HG03196 (cell line): ENCODE results near the gene RABEP1.

Experiments used
- ATAC-seq: cut with Tn5 transposase; IDR thresholded peaks from one replicate; pipeline ENCODE4 v1.9.1; 2021; ENCODE audit not compliant: unreplicated experiment

The RABEP1 gene

GRCh38 chr17:5361426-5361825 lies 79.3 kb downstream of the RABEP1 start:
- no peak for ATAC-seq

GRCh38 chr17:5362162-5362811 lies 80.2 kb downstream of the RABEP1 start:
- no peak for ATAC-seq

- ATAC-seq: no peak
These were observed 82.1 kb downstream of the RABEP1 start for GRCh38 chr17:5364156-5364555.

- no peak for ATAC-seq
These were observed 82.6 kb downstream of the RABEP1 start for GRCh38 chr17:5364696-5365095.

DNA sequence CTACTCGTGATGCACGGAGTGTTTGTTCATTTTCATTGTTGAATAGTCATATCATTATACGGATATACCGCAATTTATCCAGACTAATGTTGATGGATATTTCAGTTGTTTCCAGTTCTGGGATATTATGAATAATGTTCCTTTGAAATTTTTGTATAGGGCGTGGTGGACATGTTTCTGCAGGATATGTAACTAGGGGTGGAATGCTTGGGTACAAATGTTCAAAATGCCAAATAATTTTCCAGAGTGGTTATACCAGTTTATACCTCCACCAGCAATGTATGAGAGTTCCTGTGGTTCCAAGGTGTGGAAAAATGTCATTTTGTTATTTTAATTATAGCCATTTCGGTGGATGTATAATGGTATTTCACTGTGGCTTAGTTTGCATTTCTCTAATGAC lies 83.7 kb downstream of the RABEP1 start:
- ATAC-seq: no peak

DNA sequence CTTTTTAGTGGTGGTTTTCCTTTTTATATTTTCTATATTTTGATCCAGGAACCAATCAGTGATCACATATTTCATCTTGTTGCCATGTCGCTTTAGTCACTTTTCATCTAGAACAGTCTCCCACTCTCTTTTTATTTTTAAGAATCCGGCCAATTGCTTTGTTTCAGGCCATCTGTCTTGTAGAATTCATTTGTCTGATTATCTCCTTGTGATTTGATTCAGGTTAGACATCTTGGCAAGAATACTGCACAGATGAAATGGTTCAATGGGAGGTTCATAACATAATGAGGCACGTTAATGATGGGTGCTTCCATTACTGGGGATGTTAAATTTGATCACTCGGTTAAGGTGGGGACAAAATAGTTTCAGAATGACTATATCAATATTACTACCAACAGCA lies 88.3 kb downstream of the RABEP1 start:
- no peak for ATAC-seq

- ATAC-seq: no peak
These were observed 91.0 kb downstream of the RABEP1 start for GRCh38 chr17:5373112-5373511.

- ATAC-seq: no peak
These were observed 96.6 kb downstream of the RABEP1 start for GRCh38 chr17:5378566-5379207.

GRCh38 chr17:5379351-5380107 lies 97.4 kb downstream of the RABEP1 start:
- ATAC-seq: no peak

DNA sequence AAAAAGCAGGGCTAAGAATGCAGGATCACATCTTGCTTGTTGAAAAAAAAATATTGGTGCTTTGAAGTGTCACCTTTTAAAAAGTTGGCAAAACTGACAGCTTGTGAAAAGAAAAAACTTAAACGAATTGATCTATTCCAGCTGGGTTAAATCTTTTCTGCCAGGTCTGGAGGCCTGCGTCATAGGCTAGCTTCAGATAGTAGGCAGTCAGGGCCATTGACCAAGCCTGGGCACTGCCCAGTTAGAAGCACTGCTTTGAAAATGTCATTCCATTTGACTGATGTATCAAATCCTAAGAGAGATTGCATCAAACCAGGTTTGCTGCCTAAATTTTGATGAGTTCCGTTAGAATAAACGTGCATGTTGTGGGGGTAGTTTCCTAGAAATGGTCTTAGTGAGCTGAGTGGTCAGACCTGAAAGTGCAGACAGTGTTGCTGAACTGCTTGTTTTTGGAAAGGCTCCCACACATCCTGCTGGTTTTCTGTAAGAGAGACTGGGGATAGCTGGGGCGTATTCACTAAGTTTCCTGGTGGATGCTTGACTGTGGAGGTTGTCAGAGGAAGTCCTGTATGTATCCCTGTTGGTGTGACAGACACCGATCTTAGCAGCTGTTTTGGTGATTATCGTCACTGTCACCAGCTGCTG lies 98.5 kb downstream of the RABEP1 start:
- no peak for ATAC-seq

DNA sequence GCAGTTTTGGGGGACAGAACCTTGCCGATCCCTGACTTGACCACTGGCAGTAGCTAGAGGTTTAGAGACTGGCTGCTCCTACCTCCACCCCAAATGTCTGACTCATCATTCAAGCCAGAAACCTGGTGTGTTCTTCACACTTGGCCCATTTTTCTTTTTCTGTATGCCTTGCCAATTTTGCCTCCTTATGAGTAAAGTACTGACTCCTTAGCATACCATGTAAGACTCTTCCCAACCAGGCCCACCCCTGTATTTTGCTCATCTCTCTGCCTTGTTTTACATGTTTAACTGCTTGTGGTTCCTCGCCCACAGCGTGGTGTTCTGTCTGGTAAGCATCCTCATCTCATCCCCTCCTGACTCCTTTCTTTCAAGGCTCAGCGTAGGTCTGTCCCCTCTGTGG lies 99.5 kb downstream of the RABEP1 start:
- ATAC-seq: no peak

GRCh38 chr17:5391678-5392077 lies 109.6 kb downstream of the RABEP1 start:
- ATAC-seq: no peak

- ATAC-seq: no peak
These were observed 114.5 kb downstream of the RABEP1 start for GRCh38 chr17:5396612-5397011.

DNA sequence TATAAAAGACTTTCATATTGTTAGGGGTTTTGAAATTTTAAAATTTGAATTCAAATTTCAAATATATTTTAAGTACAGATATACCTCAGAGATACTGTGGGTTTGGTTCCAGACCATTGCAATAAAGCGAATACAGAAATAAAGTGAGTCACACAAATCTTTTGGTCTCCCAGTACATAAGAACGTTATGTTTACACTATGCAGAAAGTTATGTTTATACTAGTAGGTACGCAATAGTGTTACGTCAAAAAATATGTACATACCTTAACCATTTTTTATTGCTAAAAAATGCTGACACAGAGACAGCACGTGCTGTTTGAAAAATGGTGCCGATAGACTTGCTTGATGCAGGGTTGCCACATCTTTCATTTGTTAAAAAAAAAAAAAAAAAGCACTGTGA lies 117.7 kb downstream of the RABEP1 start:
- ATAC-seq: no peak

DNA sequence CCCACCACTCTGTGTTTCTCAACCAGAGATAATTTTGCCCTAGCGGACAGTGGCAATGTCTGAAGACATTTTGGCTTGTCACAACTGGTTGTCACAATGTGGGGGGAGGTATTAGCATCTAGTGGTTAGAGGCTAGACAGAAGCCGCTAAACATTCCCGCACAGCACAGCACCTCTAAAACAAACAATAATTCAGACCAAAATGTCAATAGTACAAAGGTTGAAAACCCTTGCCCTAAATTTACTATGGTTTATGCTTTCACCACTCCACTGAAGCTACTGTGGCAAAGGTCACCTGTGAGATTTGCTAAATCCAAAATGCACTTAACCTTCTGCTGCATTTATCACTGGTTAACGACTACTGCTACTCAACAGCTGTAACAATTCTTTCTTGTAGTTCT lies 123.3 kb downstream of the RABEP1 start:
- ATAC-seq: no peak

DNA sequence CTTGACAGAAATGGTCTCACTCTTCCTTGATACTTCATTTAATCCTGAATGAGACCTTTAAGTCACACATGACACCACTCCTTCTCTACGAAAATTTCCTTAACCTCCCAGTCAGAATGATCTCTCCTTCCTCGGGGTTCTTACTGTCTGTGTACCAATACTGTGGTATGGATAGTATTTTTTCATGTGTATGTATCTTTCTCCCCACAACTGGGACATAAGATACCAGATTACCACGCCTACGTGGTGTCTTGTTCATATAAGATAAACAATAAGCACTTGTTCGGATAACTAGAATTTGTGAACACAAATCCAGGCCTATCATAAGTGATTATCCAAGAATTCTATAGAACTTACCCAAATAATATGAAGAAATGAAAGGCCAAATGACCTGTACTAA lies 126.1 kb downstream of the RABEP1 start:
- no peak for ATAC-seq

DNA sequence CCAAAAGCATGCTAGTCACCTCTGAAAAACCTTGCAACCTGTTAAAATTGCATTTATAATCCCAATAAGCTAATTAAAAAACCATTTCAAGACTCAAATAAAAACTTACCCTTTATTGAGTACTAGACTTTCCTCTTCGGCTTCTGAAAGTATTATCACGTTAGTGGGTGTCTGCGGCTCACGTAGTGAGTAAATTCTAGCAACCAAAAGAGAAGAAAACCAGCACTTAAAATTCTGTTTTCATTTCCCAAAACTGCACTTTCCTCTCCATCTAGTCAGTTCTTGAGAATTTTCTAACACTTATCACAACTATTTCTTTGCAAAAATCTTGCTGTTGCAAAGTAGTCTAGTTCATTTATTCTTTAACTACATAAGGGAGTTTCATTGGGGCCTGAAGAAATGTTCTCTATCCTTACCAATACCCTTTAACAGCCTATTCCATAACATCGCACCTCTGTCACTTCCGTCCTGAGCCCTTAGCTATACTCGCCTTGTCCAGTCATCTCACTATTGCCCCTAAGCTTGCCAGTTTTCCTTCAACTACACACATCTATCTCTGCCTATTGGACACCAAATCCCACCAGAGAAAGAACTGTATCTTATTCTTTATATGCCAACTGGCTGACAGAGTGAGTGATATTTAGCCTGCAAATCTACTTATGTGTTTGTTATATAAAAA lies 128.6 kb downstream of the RABEP1 start:
- no peak for ATAC-seq

GRCh38 chr17:5413682-5414081 lies 131.6 kb downstream of the RABEP1 start:
- ATAC-seq: no peak

- ATAC-seq: no peak
These were observed 134.8 kb downstream of the RABEP1 start for GRCh38 chr17:5416901-5417300.

DNA sequence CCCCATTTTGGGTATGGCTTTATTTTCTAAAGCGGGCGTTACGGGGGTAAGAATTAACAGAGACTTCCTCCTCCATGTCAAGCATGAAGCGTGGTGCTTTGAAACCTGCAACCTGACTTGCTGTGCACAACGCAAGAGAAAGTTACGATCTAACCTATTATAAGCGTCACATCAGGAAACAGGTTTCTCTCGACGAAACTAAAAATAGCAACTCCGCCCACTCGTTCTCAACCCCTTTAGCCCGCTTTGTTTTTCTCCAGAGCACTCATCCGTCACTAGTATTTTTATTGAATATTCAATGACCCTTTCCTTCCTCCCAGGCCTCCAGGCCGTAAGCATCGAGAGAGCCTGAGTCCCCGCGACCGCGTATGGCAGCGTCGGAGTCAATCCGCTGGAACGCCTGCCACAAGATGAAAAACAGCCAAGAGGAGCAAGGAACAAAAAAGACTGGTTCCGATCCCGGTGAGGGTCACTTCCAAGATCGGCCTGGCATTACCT lies 136.8 kb downstream of the RABEP1 start:
- peak; percentile 37 for ATAC-seq

GRCh38 chr17:5419356-5419958 lies 137.4 kb downstream of the RABEP1 start, which contains the start of gene NUP88:
Gene NUP88 (minus strand): TSS chr17:5419662. CDS start chr17:5419650, 12 bp downstream.
- ATAC-seq: peak; percentile 83
